NCI-H345 (cell line): ENCODE measurements around the gene RIC1.
"Not testable (repeated sequence)": the region's sequence is repeated elsewhere in the genome, so short reads cannot be mapped to it uniquely, and the experiment has no call there.

Experiments used
- DNase-seq: peaks from one replicate; lab custom pipeline; 2025; lab: John Stamatoyannopoulos, UW

The RIC1 gene

DNA sequence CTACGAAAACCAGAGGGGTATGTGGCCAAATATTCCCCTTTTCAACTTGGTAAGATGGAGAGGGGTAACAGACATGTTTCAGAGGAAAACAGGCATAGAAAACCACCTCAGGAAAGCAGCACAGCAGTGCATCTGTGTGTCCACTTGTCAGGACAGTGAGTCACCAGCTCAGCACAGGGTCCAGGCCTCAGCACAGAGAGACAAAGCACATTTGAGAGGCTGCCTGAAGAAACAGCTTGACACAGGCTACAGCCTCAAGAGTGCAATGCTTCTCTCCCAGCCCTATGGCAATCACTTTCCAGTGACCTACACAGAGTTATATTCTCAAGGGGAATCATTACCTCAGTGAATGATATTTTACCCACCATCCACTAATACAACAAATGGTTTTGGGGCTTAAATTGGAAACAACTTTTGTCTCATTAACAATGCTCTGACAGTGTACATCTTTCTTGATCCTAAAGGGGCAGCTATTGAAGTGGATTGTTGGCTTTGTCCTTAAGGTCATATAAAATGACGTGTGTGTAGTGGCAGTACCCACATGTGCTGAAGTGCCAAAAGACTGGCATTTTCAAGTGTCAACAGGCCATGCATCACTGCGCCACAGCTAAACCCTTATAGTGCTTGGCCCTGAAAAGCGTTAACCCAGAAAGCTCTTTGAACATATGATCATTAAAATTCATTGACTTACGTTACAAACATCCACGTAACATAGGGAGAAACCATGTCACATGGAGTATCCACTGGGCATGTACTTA is 157.6 kb downstream of the RIC1 start:
- DNase-seq, result no peak

GRCh38 chr9:5787220-5787619 is 158.3 kb downstream of the RIC1 start:
- DNase-seq, result no peak

- DNase-seq, result no peak
These were observed 158.9 kb downstream of the RIC1 start for GRCh38 chr9:5787759-5788302.

DNA sequence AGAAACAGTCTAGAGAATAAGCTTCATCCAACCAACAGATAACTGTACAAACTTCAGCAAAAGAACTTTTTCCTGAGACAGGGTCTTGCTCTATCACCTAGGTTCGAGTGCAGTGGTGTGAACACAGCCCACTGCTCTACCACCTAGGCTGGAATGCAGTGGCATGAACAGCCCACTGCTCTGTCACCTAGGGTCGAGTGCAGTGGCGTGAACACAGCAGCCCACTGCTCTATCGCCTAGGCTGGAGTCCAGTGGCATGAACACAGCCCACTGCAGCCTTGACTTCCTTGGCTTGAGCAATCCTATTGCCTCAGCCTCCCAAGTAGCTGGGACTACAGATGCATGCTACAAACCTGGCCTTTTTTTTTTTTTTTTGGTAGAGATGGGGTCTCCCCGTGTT is 160.6 kb downstream of the RIC1 start:
- no peak for DNase-seq

GRCh38 chr9:5790923-5791322 is 162.0 kb downstream of the RIC1 start:
- DNase-seq, result no peak

DNA sequence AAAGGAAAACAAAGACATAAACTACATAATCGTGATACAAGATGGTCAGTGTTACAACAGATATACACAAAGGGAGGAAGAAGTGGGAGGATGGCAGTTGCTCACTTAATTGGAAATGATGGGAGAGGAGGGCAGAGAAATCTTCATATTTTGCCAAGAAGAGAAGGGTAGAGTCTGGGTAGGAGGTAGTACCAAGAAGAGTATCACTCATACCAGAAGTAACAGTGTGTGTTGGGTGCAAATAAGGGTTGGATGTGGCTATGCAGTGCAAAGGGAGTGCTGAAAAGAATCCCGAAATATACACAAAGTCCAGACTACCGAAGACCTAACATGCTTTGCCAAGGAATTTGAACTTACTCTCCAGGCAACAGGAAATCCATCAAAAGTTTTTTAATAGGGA is 163.0 kb downstream of the RIC1 start:
- no peak for DNase-seq

GRCh38 chr9:5793812-5794211 is 164.9 kb downstream of the RIC1 start:
- DNase-seq, result no peak

- DNase-seq, result no peak
These were observed 167.4 kb downstream of the RIC1 start for GRCh38 chr9:5796298-5796697.

GRCh38 chr9:5798581-5798980 is 169.7 kb downstream of the RIC1 start:
- DNase-seq, result no peak

DNA sequence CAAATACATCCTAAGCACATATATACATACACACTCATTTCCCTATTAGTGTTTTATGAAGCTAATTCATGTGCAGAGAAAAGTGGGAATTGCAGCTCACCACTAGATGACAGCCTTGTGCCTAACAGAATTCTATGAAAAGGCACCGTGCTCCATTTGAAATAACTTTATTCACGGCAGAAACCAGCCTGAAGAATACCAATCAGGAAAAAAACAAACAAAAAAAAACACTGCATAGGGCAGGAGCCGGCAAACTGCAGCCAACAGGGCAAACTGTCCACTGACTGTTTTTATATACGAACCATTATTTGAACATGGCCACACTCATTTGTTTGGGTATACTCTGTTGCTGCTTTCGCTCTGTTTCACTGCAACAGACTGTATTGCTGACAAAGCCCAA is 170.4 kb downstream of the RIC1 start:
- DNase-seq, result peak; percentile 14

DNA sequence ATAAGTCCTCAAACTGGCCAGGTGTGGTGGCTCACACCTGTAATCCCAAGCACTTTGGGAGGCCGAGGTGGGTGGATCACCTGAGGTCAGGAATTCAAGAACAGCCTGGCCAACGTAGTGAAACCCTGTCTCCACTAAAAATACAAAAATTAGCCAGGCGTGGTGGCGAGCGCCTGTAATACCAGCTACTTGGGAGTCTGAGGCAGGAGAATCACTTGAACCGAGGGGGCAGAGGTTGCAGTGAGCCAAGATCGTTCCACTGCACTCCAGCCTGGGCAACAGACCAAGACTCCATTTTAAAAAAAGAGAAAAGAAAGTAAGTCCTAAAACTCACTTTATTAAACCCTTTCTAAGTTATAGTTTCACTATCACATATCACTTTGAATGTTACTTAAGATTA is 171.5 kb downstream of the RIC1 start:
- not testable (repeated sequence) for DNase-seq

DNA sequence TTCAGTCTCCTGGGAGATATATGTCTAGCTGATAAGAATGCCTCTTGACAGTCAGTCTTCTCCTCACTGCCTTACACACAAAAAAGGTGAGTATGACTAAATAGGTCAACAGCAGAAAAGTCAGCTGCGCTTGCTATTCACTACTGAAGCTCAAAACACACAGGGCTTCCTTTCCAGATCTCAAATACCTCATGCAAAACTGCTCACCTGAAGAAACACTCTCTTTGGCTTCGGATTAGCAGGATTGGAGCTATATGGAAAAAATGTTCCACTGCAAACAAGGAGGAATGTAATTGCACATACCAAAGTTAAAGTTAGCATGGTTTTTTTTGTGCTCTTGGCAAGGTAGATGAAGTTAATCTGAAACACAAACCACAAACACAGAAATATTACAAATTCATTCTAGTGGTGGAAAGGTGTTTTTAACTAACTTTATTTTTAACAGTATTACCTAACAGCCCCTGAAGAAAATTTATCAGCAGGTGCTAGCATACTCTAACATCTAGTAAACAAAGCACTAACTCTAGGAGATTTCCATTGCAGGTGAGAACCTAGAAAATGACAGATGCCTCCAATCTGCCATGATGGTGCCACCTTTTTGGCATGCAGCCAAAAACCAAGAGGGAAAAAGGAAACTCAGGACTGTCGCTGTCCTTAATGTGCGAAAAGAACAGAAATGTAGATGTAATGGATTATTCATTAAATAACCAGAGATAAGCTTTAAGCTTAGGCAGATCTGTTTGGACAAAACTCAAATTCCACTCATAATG is 172.2 kb downstream of the RIC1 start:
- DNase-seq, result peak; percentile 22

- no peak for DNase-seq
These were observed 172.8 kb downstream of the RIC1 start for GRCh38 chr9:5801739-5802113.

GRCh38 chr9:5805478-5805877 is 176.6 kb downstream of the RIC1 start:
- DNase-seq, result no peak

DNA sequence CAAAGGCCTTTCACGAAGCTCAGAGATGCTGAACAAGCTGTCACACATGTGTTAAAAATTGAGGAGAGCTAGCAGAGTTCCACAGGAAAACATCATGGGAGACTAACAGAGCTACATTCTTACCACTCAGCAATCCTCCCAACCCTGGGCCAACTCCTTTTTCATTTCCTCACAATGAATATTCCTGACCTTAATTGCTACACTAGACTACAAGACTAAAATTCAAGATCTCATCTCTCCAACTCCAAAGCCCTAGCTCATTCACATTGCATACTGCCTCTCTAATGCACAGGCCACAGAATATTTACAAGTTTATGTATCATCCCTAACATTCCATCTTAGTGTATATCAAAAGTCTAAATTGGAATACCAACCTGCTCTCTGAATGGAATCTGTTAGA is 182.8 kb downstream of the RIC1 start:
- DNase-seq, result no peak

GRCh38 chr9:5813824-5814223 is 184.9 kb downstream of the RIC1 start:
- no peak for DNase-seq

DNA sequence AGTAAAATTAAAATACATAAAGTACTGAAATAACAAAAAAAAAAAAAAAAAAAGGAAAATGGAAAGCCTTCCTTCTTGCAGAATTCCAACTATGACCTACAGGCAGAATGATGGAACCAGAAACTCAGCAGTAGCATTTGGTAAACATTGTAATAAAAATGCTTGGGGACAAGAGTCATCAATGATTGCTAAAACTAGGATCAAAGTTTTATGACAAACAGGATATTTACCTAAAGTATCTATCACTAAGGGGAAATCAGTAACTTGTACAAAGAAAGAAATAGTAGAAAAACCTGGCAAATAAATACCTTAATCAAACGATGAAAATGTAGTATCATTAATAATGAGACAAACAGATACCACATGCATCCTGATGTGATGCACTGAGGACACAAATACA is 186.6 kb downstream of the RIC1 start:
- no peak for DNase-seq

- no peak for DNase-seq
These were observed 189.0 kb downstream of the RIC1 start for GRCh38 chr9:5817862-5818261.

- no peak for DNase-seq
These were observed 189.7 kb downstream of the RIC1 start for GRCh38 chr9:5818424-5819142.

DNA sequence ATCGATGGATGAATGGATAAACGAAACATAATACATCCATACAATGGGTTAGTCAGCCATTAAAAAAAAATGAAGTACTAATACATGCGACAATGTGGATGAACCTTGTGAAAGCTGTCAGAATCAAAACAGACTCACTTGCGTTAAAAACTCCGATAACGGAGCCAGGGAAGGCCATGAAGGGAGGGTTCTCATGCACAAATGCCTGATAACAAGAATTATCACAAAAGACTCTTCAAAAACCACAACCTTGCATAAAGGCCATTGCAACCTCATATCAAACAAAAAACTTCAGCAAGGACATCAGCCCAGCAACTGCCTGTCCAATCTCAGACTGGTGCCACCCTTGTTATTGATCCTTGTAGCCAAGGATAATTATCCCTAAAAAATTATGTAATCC is 190.3 kb downstream of the RIC1 start:
- no peak for DNase-seq

- DNase-seq, result no peak
These were observed 191.5 kb downstream of the RIC1 start for GRCh38 chr9:5820425-5820824.

DNA sequence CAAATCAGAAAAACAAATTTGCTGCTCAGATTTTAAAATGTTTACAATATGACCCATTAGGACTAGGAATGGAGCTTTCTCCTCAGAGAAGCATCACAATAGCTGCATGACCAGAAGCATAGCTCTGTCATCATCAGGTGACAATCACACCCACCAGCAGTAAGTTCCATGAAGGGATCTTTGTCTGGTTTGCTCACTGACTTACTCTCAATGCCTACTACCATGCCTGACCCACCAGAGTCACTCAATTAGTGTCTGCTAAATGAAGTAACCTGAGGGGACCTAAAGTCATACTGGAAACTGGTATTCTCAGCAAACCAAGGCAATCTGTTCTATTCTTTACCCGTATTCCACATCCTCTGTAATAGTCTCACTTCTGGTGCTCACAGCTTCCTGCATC is 196.3 kb downstream of the RIC1 start:
- DNase-seq, result no peak
